H9 (cell line): Measurements from ENCODE around the gene CHMP4A. TPM values are rescaled to one million over a fixed set of nuclear protein-coding genes. Genes with fewer than 3 reads are reported as not detected.

Source experiments
- DNase-seq: peaks from one replicate; pipeline ENCODE4 v3.0.0-alpha.2; 2017
- H2AFZ ChIP-seq: one replicate; pipeline ENCODE4 v1.6.1; 2013; ENCODE audit warnings: mild to moderate bottlenecking, low read length, control low read depth, moderate library complexity
- H2AK5ac ChIP-seq: 2 replicates; pipeline ENCODE4 v1.6.1; 2013; ENCODE audit warnings: low read length, control low read depth, mixed read lengths; ENCODE audit not compliant: insufficient read length
- H2BK120ac ChIP-seq: one replicate; pipeline ENCODE4 v1.6.1; 2013; ENCODE audit warnings: low read depth, mild to moderate bottlenecking, low read length, control low read depth, inconsistent platforms; ENCODE audit not compliant: poor library complexity, severe bottlenecking
- H2BK12ac ChIP-seq: 2 replicates; pipeline ENCODE4 v1.6.1; 2013; ENCODE audit warnings: low read length, control low read depth, mixed read lengths, low read depth; ENCODE audit not compliant: insufficient read length
- H2BK15ac ChIP-seq: 2 replicates; pipeline ENCODE4 v1.6.1; 2013; ENCODE audit warnings: low read depth, low read length, control low read depth
- H2BK20ac ChIP-seq: one replicate; pipeline ENCODE4 v1.6.1; 2013; ENCODE audit warnings: low read depth, mild to moderate bottlenecking, low read length, control low read depth, inconsistent platforms; ENCODE audit not compliant: poor library complexity, severe bottlenecking
- H2BK5ac ChIP-seq: 2 replicates; pipeline ENCODE4 v1.6.1; 2013; ENCODE audit warnings: low read length, control low read depth, mixed read lengths; ENCODE audit not compliant: insufficient read length
- H3K14ac ChIP-seq: 2 replicates; pipeline ENCODE4 v1.6.1; 2013; ENCODE audit warnings: low read length, control low read depth; ENCODE audit not compliant: insufficient read depth
- H3K18ac ChIP-seq: 2 replicates; pipeline ENCODE4 v1.6.1; 2013; ENCODE audit warnings: low read depth, mild to moderate bottlenecking, mixed read lengths, low read length, control low read depth; ENCODE audit not compliant: insufficient read length
- H3K23ac ChIP-seq: 2 replicates; pipeline ENCODE4 v1.6.1; 2013; ENCODE audit warnings: low read length, control low read depth, mixed read lengths, low read depth; ENCODE audit not compliant: insufficient read length
- H3K23me2 ChIP-seq: 2 replicates; pipeline ENCODE4 v1.6.1; 2013; ENCODE audit warnings: low read depth, mild to moderate bottlenecking, mixed read lengths, low read length, control low read depth; ENCODE audit not compliant: insufficient read length, poor library complexity, severe bottlenecking
- H3K27ac ChIP-seq: 2 replicates; pipeline ENCODE4 v1.5.1; 2013; ENCODE audit warnings: low read length, control low read depth, mixed read lengths, low read depth; ENCODE audit not compliant: insufficient read length
- H3K27me3 ChIP-seq: 2 replicates; pipeline ENCODE4 v1.6.1; 2013; ENCODE audit warnings: low read length, control low read depth, inconsistent platforms; ENCODE audit not compliant: insufficient read depth
- H3K4ac ChIP-seq: 2 replicates; pipeline ENCODE4 v1.6.1; 2013; ENCODE audit warnings: low read depth, mild to moderate bottlenecking, control low read depth, inconsistent platforms, low read length, moderate library complexity
- H3K4me1 ChIP-seq: 2 replicates; pipeline ENCODE4 v1.6.1; 2013; ENCODE audit warnings: low read length, control low read depth, inconsistent platforms; ENCODE audit not compliant: insufficient read depth
- H3K4me2 ChIP-seq: 2 replicates; pipeline ENCODE4 v1.6.1; 2013; ENCODE audit warnings: low read length, control low read depth, mixed read lengths; ENCODE audit not compliant: insufficient read length, insufficient read depth
- H3K56ac ChIP-seq: 2 replicates; pipeline ENCODE4 v1.6.1; 2013; ENCODE audit warnings: low read depth, mild to moderate bottlenecking, mixed read lengths, low read length, control low read depth; ENCODE audit not compliant: insufficient read length
- H3K79me1 ChIP-seq: 2 replicates; pipeline ENCODE4 v1.6.1; 2013; ENCODE audit warnings: low read depth, mild to moderate bottlenecking, moderate library complexity, low read length, control low read depth, inconsistent platforms; ENCODE audit not compliant: insufficient read depth, poor library complexity, severe bottlenecking
- H3K79me2 ChIP-seq: 2 replicates; pipeline ENCODE4 v1.6.1; 2013; ENCODE audit warnings: low read length, control low read depth, inconsistent platforms; ENCODE audit not compliant: insufficient read depth
- H3K9ac ChIP-seq: 2 replicates; pipeline ENCODE4 v1.6.1; 2013; ENCODE audit warnings: low read length, control low read depth, mixed read lengths; ENCODE audit not compliant: insufficient read length; ENCODE audit errors: extremely low read depth
- H3K9me3 ChIP-seq: one replicate; pipeline ENCODE4 v1.6.1; 2013; ENCODE audit warnings: low read depth, low read length, inconsistent platforms; ENCODE audit not compliant: control insufficient read depth
- H3T11ph ChIP-seq: one replicate; pipeline ENCODE4 v1.6.1; 2013; ENCODE audit warnings: mild to moderate bottlenecking, low read length, control low read depth, inconsistent platforms
- H4K20me1 ChIP-seq: one replicate; pipeline ENCODE4 v1.6.1; 2013; ENCODE audit not compliant: control insufficient read depth, insufficient read length, insufficient read depth
- H4K5ac ChIP-seq: 2 replicates; pipeline ENCODE4 v1.6.1; 2013; ENCODE audit warnings: low read depth, mild to moderate bottlenecking, mixed read lengths, low read length, control low read depth; ENCODE audit not compliant: insufficient read length
- H4K8ac ChIP-seq: replicated peaks from 2 replicates; pipeline ENCODE4 v1.6.1; 2013; ENCODE audit warnings: low read length, control low read depth, mixed read lengths, low read depth; ENCODE audit not compliant: insufficient read length
- H4K91ac ChIP-seq: 2 replicates; pipeline ENCODE4 v1.6.1; 2013; ENCODE audit warnings: low read depth, mild to moderate bottlenecking, moderate library complexity, mixed read lengths, low read length, control low read depth; ENCODE audit not compliant: insufficient read length
- H3K27ac Mint-ChIP-seq, 3 experiments: 2 replicates in 2 of 3; 3 replicates in 1 of 3; pipeline ENCODE4 v1.8.0; 2020 to 2021; ENCODE audit warnings: mixed read lengths in 3 of 3, mild to moderate bottlenecking in 1 of 3, moderate library complexity in 1 of 3
- H3K27me3 Mint-ChIP-seq: 2 replicates; pipeline ENCODE4 v1.8.0; 2021; ENCODE audit warnings: low read depth, mild to moderate bottlenecking, moderate library complexity, mixed read lengths
- H3K36me3 Mint-ChIP-seq, 3 experiments: 2 replicates in 2 of 3; 3 replicates in 1 of 3; pipeline ENCODE4 v1.8.0; 2020 to 2021; ENCODE audit warnings: low read depth in 3 of 3, mixed read lengths in 3 of 3; ENCODE audit not compliant: insufficient read depth in 1 of 3
- H3K4me1 Mint-ChIP-seq, 2 experiments: 2 replicates each; pipeline ENCODE4 v1.8.0; 2020; ENCODE audit warnings: mixed read lengths in 2 of 2
- H3K4me3 Mint-ChIP-seq, 2 experiments: 2 replicates in 1 of 2; 3 replicates in 1 of 2; pipeline ENCODE4 v1.8.0; 2020 to 2021; ENCODE audit warnings: mild to moderate bottlenecking in 2 of 2, mixed read lengths in 2 of 2, moderate library complexity in 1 of 2
- H3K9me3 Mint-ChIP-seq, 2 experiments: 2 replicates in 1 of 2; 3 replicates in 1 of 2; pipeline ENCODE4 v1.8.0; 2020; ENCODE audit warnings: mild to moderate bottlenecking in 2 of 2, mixed read lengths in 2 of 2, moderate library complexity in 1 of 2
- WGBS: extraction: QIAGEN DNeasy Blood & Tissue Kit; methylation state at CpG from one replicate; pipeline ENCODE4 v1.1.7; 2013; ENCODE audit warnings: missing lambda C conversion rate, low lambda C conversion rate, mixed read lengths; ENCODE audit not compliant: insufficient read length; ENCODE audit errors: extremely low coverage; 5-methylcytosine and 5-hydroxymethylcytosine counted together
- total RNA-seq: library from RNA; stranded (reverse); gene quantifications from 2 replicates; pipeline ENCODE4 v1.2.1, GENCODE V29; 2021
- TF ChIP-seq, protein P1 (sequence below): fragments of 200-600 bp; sonication (generic); conservative IDR thresholded peaks from 3 replicates; pipeline ENCODE4 v1.8.0; 2021; ENCODE audit warnings: antibody characterized with exemption, mild to moderate bottlenecking

The CHMP4A gene
- total RNA-seq, 1 experiment from 2014 or later, result 46.2 TPM

DNA sequence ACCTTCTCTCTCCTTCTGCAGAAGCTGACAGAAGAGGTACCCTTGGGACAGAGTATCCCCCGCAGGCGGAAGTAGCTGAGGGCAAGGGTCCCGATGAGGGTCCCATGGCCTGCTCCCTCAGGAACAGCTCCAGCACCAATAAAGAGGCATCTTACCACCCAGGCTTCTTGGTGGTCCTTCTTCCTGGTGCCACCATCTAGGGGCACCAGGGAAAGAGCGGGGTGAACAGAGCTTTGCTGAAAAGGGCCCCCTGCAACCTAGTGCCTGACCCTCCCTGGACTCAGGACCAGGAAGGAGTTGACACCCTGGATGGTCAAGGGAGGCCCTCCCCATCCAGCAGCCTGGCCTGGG is 52.8 kb downstream of the CHMP4A start:
- H3K9me3 ChIP-seq, result no peaks in the 10 kb centered on the region
- H3K23me2 ChIP-seq, result no peaks in the 10 kb centered on the region
- no peak for DNase-seq
- H3K27ac Mint-ChIP-seq, result peak overlapping the region in 1 of 3 experiments; percentile 79; a peak in 1 of 7 replicates
- no peak overlapping the region for H3K27ac ChIP-seq
- no peaks in the 10 kb centered on the region for H3K4me1 ChIP-seq
- H2AFZ ChIP-seq, result no peak overlapping the region
- H3K79me1 ChIP-seq, result no peaks in the 10 kb centered on the region
- H3K79me2 ChIP-seq, result no peaks in the 10 kb centered on the region
- H2BK12ac ChIP-seq, result no peak overlapping the region
- H3K23ac ChIP-seq, result no peak overlapping the region
- H2AK5ac ChIP-seq, result no peak overlapping the region
- no peak overlapping the region for H3K9ac ChIP-seq
- H2BK5ac ChIP-seq, result no peak overlapping the region
- no CpG with 5 or more reads among the region's 4 CpGs for WGBS
- H2BK20ac ChIP-seq, result no peak overlapping the region
- H4K8ac ChIP-seq, result no peak overlapping the region
- no peaks in the 10 kb centered on the region for H3K9me3 Mint-ChIP-seq
- H3K27me3 ChIP-seq, result no peaks in the 10 kb centered on the region
- TF ChIP-seq, protein P1, sequence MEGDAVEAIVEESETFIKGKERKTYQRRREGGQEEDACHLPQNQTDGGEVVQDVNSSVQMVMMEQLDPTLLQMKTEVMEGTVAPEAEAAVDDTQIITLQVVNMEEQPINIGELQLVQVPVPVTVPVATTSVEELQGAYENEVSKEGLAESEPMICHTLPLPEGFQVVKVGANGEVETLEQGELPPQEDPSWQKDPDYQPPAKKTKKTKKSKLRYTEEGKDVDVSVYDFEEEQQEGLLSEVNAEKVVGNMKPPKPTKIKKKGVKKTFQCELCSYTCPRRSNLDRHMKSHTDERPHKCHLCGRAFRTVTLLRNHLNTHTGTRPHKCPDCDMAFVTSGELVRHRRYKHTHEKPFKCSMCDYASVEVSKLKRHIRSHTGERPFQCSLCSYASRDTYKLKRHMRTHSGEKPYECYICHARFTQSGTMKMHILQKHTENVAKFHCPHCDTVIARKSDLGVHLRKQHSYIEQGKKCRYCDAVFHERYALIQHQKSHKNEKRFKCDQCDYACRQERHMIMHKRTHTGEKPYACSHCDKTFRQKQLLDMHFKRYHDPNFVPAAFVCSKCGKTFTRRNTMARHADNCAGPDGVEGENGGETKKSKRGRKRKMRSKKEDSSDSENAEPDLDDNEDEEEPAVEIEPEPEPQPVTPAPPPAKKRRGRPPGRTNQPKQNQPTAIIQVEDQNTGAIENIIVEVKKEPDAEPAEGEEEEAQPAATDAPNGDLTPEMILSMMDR, result no peak
- peaks cover 27 to 64% (median 61%) of the 10 kb centered on the region in 3 experiments for H3K36me3 Mint-ChIP-seq
- no peak overlapping the region for H2BK15ac ChIP-seq
- no peak overlapping the region for H4K5ac ChIP-seq
- peaks cover 11 to 13% of the 10 kb centered on the region in 2 experiments for H3K4me1 Mint-ChIP-seq
- H3K4ac ChIP-seq, result no peak overlapping the region
- H3K27me3 Mint-ChIP-seq, result no peaks in the 10 kb centered on the region; the same call in 1 of the 2 replicates
- H3K18ac ChIP-seq, result no peak overlapping the region
- no peak overlapping the region for H3K56ac ChIP-seq
- H4K20me1 ChIP-seq, result no peaks in the 10 kb centered on the region
- no peak overlapping the region for H2BK120ac ChIP-seq
- H3K4me2 ChIP-seq, result no peak overlapping the region
- no peak overlapping the region for H3T11ph ChIP-seq
- H4K91ac ChIP-seq, result no peak overlapping the region
- H3K4me3 Mint-ChIP-seq, result no peak overlapping the region
- no peak overlapping the region for H3K14ac ChIP-seq
